Activated CD8-positive, alpha-beta T cell treated with anti-CD3 and anti-CD28 coated beads for 36 hours (primary cell): Measurements from ENCODE around the gene THRAP3. TPM values are rescaled to one million over a fixed set of nuclear protein-coding genes. Genes with fewer than 3 reads are reported as not detected.
"Not testable (repeated sequence)": the region's sequence is repeated elsewhere in the genome, so short reads cannot be mapped to it uniquely, and the experiment has no call there.

Experiments
- ATAC-seq: fragments of 200-7000 bp; cut with Tn5 transposase; one replicate; pipeline ENCODE4 v1.10.0; 2021; ENCODE audit warnings: mild to moderate bottlenecking, moderate library complexity
- CTCF ChIA-PET: fragments of 350-600 bp; sonication (Branson Sonifier 250); formaldehyde crosslinking; loops from one replicate; lab custom pipeline; 2021; ENCODE audit warnings: antibody characterized with exemption; lab: Charles Lee
- POLR2A ChIA-PET: fragments of 350-600 bp; sonication (Branson Sonifier 250); formaldehyde crosslinking; loops from one replicate; lab custom pipeline; 2021; ENCODE audit warnings: antibody characterized with exemption; lab: Charles Lee
- DNase-seq: peaks from one replicate; pipeline ENCODE4 v3.0.0-alpha.2; 2020
- H3K27ac Mint-ChIP-seq: one replicate; pipeline ENCODE4 v1.8.0; 2021; ENCODE audit warnings: mild to moderate bottlenecking, mixed read lengths
- H3K27me3 Mint-ChIP-seq: one replicate; pipeline ENCODE4 v1.8.0; 2021; ENCODE audit warnings: mixed read lengths
- H3K36me3 Mint-ChIP-seq: one replicate; pipeline ENCODE4 v1.8.0; 2021; ENCODE audit warnings: low read depth, mixed read lengths
- H3K4me1 Mint-ChIP-seq: one replicate; pipeline ENCODE4 v1.8.0; 2021; ENCODE audit warnings: low read depth, mixed read lengths
- H3K4me3 Mint-ChIP-seq: one replicate; pipeline ENCODE4 v1.8.0; 2021; ENCODE audit warnings: mild to moderate bottlenecking, moderate library complexity, mixed read lengths
- H3K9me3 Mint-ChIP-seq: one replicate; pipeline ENCODE4 v1.8.0; 2021; ENCODE audit warnings: mixed read lengths
- intact Hi-C: fragments of 100-400 bp; cut with micrococcal nuclease; formaldehyde crosslinking; loops from one replicate; pipeline ENCODE4 v1.10.0; 2022
- total RNA-seq, 2 experiments: library from RNA; stranded (reverse); gene quantifications; one replicate each; pipeline ENCODE4 v1.2.3, GENCODE V29; 2021
- TF ChIP-seq, protein P1 (sequence below): fragments of 200-600 bp; IDR thresholded peaks from one replicate; pipeline ENCODE4 v1.8.0; 2022; ENCODE audit warnings: antibody characterized with exemption, mild to moderate bottlenecking

THRAP3 gene
- total RNA-seq, 2 experiments from 2014 or later = 119 to 121 TPM

GRCh38 chr1:36247538-36247937, 23.3 kb downstream of the THRAP3 start:
- ATAC-seq (no peak), DNase-seq (no peak)
- H3K4me3 Mint-ChIP-seq = no peak overlapping the region
- no peaks in the 10 kb centered on the region for H3K27me3 Mint-ChIP-seq
- ChIA-PET CTCF (interaction anchor here (2.2 kb wide), 1 partner anchor 38 kb away, joined by 7 read pairs; no protein-coding TSS in a partner anchor), POLR2A (no interaction called here)
- peaks cover 29% of the 10 kb centered on the region for H3K36me3 Mint-ChIP-seq
- intact Hi-C loops = no loop called here
- peaks cover 48% of the 10 kb centered on the region for H3K4me1 Mint-ChIP-seq
- no peaks in the 10 kb centered on the region for H3K9me3 Mint-ChIP-seq
- TF ChIP-seq, protein P1, sequence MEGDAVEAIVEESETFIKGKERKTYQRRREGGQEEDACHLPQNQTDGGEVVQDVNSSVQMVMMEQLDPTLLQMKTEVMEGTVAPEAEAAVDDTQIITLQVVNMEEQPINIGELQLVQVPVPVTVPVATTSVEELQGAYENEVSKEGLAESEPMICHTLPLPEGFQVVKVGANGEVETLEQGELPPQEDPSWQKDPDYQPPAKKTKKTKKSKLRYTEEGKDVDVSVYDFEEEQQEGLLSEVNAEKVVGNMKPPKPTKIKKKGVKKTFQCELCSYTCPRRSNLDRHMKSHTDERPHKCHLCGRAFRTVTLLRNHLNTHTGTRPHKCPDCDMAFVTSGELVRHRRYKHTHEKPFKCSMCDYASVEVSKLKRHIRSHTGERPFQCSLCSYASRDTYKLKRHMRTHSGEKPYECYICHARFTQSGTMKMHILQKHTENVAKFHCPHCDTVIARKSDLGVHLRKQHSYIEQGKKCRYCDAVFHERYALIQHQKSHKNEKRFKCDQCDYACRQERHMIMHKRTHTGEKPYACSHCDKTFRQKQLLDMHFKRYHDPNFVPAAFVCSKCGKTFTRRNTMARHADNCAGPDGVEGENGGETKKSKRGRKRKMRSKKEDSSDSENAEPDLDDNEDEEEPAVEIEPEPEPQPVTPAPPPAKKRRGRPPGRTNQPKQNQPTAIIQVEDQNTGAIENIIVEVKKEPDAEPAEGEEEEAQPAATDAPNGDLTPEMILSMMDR = no peak
- peak overlapping the region; percentile 25 for H3K27ac Mint-ChIP-seq

DNA sequence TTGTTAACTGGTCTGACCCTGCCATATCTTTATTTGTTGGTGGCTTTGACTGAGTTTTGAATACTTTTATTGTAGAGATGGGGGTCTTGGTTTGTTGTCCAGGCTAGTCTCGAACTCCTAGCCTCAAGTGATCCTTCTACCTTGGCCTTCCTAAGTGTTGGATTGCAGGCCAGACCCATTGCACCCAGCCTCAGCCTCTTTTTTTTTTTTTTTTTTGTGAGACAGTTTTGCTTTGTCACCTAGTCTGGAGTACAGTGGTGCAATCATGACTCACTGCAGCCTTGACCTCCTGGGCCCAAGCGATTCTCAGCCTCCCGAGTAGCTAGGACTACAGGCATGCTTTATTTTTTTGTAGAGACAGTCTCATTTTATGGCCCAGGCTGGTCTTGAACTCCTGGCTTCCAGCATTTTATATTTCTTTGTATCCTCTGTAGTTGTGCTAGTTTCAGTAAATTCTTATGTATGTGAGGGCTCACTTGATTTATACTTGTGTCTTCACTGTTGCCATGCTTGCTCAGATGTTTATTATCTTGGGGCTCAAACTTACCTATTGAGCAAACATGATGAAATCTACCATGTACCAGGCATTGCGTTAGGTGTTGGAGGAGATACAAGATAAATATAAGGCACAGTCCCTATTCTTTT, 24.1 kb downstream of the THRAP3 start:
- POLR2A ChIA-PET = no interaction called here
- DNase-seq (no peak), ATAC-seq (no peak)
- no peaks in the 10 kb centered on the region for H3K27me3 Mint-ChIP-seq
- H3K9me3 Mint-ChIP-seq = no peaks in the 10 kb centered on the region
- CTCF ChIA-PET = no interaction called here
- peaks cover 31% of the 10 kb centered on the region for H3K36me3 Mint-ChIP-seq
- peaks cover 52% of the 10 kb centered on the region for H3K4me1 Mint-ChIP-seq
- TF ChIP-seq, protein P1 = no peak
- peak overlapping the region; percentile 76 for H3K27ac Mint-ChIP-seq
- no peak overlapping the region for H3K4me3 Mint-ChIP-seq
- intact Hi-C loops = no loop called here

- H3K4me1 Mint-ChIP-seq = peaks cover 68% of the 10 kb centered on the region
- ChIA-PET CTCF (no interaction called here), POLR2A (no interaction called here)
- no peak overlapping the region for H3K4me3 Mint-ChIP-seq
- H3K9me3 Mint-ChIP-seq = no peaks in the 10 kb centered on the region
- TF ChIP-seq, protein P1 = no peak
- H3K36me3 Mint-ChIP-seq = peaks cover 27% of the 10 kb centered on the region
- H3K27me3 Mint-ChIP-seq = no peaks in the 10 kb centered on the region
- DNase-seq (no peak), ATAC-seq (no peak)
- intact Hi-C loops = no loop called here
- H3K27ac Mint-ChIP-seq = no peak overlapping the region
These were observed 27.7 kb downstream of the THRAP3 start for GRCh38 chr1:36251794-36252481.

DNA sequence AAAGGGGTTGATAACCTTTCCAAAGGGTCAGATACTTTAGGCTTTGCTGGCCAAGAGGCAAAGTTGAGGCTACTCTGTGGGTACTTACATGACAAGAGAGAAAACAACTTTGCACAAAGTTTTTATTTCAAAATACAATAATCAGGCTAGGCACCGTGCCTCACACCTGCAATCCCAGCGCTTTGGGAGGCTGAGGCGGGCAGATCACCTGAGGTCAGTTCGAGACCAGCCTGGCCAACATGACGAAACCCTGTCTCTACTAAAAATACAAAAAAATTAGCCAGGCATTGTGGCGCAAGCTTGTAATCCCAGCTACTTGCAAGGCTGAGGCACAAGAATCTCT, 28.2 kb downstream of the THRAP3 start:
- H3K27me3 Mint-ChIP-seq, POLR2A ChIA-PET, H3K4me3 Mint-ChIP-seq, intact Hi-C loops, DNase-seq, H3K27ac Mint-ChIP-seq, ATAC-seq, H3K9me3 Mint-ChIP-seq: not testable (repeated sequence)
- Mint-ChIP-seq H3K4me1 (peaks cover 73% of the 10 kb centered on the region), H3K36me3 (peaks cover 25% of the 10 kb centered on the region)
- CTCF ChIA-PET = interaction anchor here (1.1 kb wide), 1 partner anchor 21 kb away, joined by 3 read pairs; no protein-coding TSS in a partner anchor

DNA sequence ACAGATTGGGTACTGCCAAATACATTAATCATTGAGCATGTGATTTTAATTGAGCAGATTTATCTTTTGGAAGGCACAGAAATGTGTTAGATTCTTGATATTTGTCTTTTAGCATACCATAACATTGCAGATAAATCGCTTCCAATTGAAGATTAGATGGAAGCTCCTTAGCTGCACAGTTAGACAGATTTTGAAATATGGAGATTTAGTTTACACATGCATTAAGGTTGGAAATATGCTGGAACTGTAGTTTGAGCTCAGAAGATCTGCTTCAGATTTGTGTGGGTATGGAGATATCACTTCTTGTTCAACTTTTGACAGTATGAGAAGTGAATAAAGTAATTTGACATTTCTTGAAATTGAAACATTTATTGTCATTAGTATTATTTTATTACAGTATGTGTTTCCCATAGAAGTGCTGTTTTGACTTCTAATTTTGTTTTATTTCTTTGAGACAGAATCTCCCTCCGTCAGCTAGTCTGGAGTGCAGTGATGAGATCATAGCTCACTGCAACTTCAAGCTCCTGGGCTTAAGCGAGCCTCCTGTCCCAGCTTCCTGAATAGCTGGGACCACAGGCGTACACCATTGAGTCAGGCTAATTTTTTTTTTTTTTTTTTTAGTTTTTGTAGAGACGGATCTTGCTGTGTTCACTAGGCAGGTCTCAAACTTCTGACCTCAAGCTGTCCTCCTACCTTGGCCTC, 29.1 kb downstream of the THRAP3 start:
- Mint-ChIP-seq H3K4me3 (no peak overlapping the region), H3K4me1 (peaks cover 71% of the 10 kb centered on the region), H3K36me3 (peaks cover 19% of the 10 kb centered on the region), H3K27me3 (no peaks in the 10 kb centered on the region), H3K27ac (no peak overlapping the region), H3K9me3 (no peaks in the 10 kb centered on the region)
- ATAC-seq = no peak
- no peak for DNase-seq
- intact Hi-C loops = no loop called here
- TF ChIP-seq, protein P1 = no peak
- CTCF ChIA-PET = interaction anchor here (0.9 to 1.5 kb wide), 4 partner anchors 20 to 53 kb away, joined by 3 to 4 read pairs (median 3); partner anchors contain the start of gene SH3D21
- POLR2A ChIA-PET = interaction anchor here (0.7 to 1.6 kb wide), 2 partner anchors 28 to 91 kb away, joined by 3 to 6 read pairs; partner anchors contain the start of gene THRAP3
